Esophagus mucosa (tissue), 1 donor: Measurements from ENCODE around the gene IL6. TPM values are rescaled to one million over a fixed set of nuclear protein-coding genes. Genes with fewer than 3 reads are reported as not detected.

Source experiments
- total RNA-seq: library from RNA; stranded (reverse); gene quantifications from one replicate; pipeline ENCODE4 v1.2.4, GENCODE V29; 2023
- donor health status: DM: yes; HTN: yes; CAD: no.

IL6 gene
- total RNA-seq, 1 donor from 2014 or later = not detected

Other genes with a start within 250 kb of the IL6 start
- gene STEAP1B, start 227.0 kb upstream of the IL6 start, total RNA-seq = 2.0 TPM
- 253 TPM for gene TOMM7, start 95.6 kb downstream of the IL6 start, total RNA-seq